SK-N-DZ (cell line): ENCODE data around the gene HERC6.
"Not testable (repeated sequence)": the region's sequence is repeated elsewhere in the genome, so short reads cannot be mapped to it uniquely, and the experiment has no call there.

Experiments used
- DNase-seq: peaks from one replicate; pipeline ENCODE4 v3.0.0-alpha.2; 2015; ENCODE audit warnings: low spot score

Gene HERC6

DNA sequence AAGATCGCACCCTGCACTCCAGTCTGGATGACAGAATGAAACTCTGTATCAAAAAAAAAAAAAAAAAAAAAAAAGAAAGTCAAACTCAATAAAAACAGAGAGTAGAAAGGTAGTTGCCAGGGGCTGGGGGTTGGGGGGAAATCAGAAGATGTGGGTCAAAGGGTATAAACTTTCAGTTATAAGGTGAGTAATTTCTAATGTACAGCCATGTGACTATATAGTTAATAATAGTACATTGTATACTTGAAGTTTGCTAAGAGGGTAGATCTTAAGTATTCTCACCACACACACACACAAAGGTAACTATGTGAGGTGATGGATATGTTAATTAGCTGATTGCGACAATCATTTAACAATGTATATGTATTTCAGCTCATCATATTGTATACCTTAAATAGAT is 11.5 kb downstream of the HERC6 start:
- DNase-seq = no peak

DNA sequence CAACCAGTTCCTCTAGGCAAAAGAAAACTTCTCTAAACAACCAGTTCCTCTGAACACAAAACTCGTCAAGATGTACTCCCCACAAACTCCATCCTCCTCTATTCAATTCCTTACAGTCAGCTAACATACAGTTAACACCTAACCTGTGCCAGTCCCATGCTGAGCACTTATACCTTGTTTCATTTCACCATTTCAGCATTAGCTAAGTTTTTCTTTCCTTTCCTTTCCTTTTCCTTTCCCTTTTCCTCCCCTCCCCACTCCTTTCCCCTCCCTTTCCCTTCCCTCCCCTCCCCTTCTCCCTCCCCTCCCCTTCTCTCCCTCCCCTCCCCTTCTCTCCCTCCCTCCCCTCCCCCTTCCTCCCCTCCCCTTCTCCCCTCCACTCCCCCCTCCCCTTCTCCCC is 13.1 kb downstream of the HERC6 start:
- no peak for DNase-seq

DNA sequence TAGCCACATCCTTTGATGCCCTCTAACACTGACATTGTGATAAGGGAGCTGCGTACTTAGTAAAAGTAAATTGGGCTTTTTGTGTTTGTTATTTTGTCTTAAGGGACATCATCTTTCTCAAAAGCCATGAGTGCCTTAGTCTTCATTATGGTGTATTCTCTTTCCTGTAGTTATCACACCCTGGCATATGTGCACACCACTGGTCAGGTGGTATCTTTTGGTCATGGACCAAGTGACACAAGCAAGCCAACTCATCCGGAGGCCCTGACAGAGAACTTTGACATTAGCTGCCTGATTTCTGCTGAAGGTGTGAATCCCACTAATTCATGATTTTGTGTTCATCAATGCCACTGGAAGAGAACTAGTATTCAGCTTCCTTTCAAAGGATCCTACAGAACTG is 18.0 kb downstream of the HERC6 start:
- no peak for DNase-seq

DNA sequence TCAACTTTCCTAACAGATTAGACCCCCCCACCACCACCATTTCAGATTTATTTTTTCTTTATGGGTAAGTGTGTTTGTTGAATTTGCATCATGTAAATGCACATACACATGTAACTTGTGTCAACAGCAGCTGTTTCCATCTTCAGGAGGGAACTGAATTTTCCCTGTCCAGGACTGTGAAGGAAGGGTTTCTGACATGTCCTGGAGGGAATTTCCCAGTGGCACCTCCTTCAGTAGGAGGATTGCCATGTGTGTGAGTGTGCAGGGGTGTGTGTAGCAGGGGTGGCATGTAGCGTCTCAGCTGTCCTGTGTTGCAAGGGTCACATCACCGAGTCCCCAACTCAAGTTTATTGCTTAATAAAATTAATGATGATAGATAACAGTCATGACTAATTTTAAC is 19.7 kb downstream of the HERC6 start:
- DNase-seq = no peak

DNA sequence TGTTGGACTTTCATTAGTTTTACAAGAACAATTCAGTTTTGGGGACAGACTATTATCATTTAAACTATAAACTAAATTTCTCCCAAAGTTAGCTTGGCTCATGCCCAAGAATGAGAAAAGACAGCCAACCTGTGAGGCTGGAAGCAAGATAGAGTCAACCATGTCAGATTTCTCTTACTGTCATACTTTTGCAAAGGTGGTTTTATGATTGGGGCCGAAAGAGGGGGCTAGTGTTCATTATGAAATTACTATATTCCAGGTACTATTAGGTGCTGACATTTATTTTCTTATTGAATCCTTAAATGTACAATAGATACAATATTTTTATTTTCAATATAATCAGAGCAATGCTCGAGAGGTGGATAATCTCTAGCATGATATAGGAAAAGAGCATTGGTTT is 30.6 kb downstream of the HERC6 start:
- DNase-seq = no peak

DNA sequence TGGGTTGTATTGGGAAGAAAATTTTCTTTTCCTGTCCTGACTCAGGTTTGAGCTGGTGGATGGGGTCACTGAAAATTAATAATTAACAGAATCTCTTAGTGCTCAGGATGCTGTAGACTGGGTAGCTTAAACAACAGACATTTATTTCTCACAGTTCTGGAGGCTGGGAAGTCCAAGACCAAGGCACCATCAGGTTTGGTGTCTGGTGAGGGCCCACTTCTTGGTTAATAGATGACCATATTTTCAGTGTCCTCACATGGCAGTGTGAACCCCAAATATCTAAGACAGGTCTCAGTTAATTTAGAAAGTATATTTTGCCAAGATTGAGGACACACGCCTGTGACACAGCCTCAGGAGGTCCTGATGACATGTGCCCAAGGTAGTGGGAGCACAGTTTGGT is 31.1 kb downstream of the HERC6 start:
- DNase-seq = no peak

DNA sequence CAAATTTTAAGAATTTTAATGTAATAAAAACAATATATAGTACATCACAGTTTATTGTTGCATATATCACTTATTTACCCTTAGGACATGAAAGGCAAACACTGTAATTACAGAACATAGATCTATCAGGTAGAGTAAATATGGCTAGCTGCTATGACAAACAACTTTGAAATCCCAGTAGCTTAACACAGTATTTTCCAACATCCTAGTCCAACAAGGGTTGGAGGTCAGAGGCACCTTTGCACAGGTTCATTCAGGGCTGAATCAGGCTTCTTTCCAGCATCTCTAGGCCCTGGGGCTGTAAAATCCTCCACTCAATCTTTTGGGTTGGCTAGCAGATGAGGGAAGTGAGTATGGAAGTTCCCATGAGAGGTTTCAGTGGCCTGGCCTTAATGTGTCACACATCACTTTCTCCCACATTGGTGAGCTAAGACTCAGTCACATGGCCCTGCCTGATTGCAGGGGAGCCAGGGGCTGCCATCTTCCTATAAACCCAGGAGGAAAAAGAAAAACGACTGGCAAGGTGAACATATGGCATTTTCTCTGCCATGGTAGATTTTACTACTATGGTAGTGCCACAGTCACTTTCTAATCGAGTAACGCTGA is 32.9 kb downstream of the HERC6 start:
- no peak for DNase-seq

DNA sequence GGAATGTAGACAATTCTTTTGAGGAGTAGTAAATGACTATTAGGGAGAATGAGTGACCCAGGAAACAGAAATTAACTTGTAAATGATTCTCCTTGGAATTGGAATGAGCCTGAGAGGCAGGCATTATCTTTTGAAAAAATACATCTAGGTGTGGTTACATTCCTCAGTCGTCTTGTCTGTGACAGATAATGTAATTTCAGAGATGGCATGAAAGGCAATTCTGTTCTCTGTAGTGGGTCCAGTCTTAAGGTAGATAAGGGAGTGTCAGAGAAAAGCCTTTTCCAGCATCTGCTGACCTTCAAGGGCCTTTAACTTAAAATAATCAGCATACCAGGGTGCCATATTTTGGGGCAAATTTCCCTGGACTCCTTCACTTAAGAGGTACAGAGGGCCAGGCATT is 35.1 kb downstream of the HERC6 start:
- no peak for DNase-seq

DNA sequence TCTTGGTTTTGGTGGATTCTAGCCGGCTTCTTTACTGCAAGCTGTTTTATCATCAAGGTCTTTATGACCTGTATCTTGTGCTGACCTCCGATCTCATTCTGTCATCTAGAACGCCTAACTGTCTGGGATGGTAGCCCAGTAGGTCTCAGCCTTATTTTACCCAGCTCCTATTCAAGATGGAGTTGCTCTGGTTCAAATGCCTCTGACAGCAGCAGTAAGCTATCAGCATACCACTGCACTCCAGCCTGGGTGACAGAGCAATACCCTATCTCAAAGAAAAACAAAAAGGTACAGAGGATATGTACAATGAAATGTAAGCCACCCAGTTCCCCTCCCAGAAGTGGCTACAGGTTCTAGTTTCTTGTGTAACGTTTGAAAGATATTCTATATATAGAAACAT is 36.1 kb downstream of the HERC6 start:
- no peak for DNase-seq

DNA sequence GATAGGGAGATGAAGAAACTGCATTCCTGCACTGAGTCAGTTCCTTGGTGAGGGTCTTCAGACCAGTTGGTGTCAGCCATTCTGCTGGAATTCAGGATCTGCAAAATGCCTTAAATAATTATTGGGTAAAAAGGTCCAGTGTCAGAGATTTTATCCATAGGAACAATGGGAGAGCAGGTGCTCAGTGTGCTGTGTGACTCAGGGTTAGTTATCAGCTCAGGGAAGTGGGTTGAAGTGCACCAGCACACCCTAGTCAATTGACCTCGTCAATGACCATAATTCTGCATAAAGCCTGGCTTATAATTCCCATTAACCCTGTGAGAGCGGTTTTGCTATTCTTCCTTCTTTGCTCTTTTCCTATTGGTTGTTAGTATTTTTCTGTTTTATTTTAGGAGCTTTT is 37.3 kb downstream of the HERC6 start:
- no peak for DNase-seq

DNA sequence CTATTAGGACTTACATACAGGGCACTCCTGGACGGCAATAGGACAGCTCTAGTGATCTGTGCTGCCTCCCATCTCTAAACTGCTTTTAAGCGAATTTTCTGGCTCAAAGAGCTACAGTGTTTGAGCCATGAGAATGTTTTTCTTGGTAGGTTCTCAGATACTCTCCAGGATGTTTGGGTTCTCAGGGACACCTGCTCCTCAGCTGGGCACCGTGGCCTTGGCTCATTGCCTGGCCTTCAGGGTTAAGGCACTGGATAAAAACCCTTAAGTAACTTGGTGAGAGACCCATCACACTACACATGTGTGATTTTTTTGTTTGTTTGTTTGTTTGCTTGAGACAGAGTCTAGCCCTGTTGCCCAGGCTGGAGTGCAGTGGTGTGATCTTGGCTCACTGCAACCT is 39.8 kb downstream of the HERC6 start:
- DNase-seq = no peak

DNA sequence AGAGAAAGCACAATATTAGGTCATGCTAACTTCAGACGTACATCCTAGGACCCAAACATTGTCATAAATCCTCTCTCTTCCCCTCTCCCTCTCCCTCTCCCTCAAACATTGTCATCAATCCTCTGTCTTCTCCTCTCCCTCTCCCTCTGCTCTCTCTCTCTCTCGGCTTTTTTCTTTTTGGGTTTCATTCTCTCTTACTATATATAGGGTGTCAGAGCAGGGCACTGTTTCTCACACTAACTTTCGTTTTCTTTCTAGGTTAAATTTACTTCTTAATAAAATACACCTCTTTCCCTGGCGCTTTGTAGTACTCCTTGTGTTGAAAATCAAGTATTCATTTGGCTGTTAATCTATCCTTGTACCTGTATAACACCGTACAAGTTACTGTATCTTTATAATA is 41.2 kb downstream of the HERC6 start:
- no peak for DNase-seq

DNA sequence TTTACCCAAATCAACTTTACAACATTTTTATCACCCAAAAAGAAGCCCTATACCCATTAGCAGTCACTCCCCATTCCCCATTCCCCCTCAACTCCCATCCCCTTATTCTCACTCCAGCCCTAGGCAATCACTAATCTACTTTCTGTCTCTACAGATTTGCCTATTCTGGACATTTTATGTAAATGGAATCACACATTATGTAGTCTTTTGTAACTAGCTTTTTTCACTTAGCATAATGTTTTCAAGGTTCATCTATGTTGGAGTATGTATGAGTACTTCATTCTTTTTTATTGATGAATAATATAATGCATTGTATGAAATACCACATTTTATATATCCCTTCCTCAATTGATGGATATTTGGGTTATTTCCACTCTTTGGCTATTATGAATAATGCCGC is 42.2 kb downstream of the HERC6 start:
- no peak for DNase-seq

DNA sequence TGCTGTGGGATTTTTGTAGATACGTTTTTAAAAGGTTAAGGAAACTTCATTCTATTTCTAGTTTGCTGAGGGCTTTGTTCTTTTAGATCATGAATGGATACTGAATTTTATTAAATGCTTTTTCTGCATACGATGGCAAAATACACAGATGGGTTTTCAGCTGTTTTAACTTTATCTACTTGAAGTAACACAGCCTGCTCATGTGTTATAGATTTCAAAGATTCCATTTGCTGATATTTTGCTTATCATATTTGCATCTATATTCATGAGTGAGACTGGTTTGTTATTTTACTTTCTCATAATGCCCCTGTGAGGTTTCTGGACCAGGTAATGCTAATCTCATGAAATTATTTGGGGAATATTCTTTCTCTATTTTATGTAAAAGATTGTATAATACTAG is 43.8 kb downstream of the HERC6 start:
- no peak for DNase-seq

DNA sequence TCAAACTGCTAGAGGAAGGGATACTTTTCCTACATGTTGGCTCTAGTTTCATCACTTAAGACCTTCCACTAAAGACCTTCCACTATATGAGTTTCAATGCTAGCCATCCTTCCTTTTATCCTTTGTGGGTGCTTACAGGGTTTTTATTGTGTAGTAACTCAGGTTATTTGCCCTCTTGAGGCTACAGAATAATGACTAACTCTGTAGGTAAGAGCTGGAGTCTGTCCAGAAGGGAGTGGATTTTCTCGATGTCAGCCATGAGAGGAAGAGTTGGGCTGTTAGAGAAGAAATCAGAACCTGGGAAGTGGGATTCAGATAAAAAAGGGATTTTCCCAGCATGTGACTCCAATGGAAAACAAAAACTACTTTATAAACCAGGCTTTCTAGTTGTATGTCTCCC is 50.7 kb downstream of the HERC6 start:
- DNase-seq = no peak

DNA sequence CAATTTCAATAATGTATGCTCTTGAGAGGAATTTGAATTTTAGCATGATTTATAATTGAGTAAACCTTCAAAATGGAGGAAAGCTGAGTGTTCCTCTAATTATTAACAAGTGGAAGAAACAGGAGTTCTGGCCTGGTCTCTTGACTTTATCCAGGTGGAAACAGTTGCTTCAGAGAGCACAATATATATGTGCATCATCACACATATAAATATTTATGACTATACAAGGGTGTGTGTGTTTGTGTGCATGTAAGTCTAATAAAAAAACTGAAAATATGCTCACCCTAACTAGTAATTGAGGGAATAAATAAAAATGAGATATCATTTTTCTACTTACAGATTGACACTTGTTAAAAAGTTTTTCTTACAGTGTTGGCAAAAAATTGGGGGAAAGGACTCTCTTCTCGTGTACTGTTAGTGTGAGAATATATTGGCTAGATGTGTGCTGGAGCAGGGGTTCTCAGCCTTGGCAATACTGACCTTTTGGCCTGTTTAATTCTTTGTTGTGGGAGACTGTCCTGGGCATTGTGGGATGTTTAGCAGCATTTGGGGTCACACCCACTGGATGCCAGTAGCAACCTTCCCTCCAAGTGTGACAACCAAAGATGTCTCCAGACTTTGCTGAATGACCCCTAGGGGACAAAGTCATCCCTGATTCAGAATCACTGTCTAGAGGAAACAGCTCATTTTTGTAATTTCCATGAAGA is 57.5 kb downstream of the HERC6 start:
- no peak for DNase-seq

DNA sequence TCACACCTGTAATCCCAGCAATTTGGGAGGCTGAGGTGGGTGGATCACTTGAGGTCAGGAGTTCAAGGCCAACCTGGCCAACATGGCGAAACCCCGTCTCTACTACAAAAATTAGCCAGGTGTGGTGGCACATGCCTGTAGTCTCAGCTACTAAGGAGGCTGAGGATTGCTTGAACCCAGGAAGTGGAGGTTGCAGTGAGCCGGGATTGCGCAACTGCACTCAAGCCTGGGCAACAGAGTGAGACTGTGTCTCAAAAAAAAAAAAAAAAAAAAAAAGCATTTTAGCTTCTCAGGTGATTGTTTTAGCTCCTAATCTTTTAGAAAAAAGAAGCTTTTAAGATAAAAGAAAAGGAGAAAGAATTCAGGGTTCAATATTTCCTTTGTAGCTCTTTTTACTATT is 59.2 kb downstream of the HERC6 start:
- not testable (repeated sequence) for DNase-seq

DNA sequence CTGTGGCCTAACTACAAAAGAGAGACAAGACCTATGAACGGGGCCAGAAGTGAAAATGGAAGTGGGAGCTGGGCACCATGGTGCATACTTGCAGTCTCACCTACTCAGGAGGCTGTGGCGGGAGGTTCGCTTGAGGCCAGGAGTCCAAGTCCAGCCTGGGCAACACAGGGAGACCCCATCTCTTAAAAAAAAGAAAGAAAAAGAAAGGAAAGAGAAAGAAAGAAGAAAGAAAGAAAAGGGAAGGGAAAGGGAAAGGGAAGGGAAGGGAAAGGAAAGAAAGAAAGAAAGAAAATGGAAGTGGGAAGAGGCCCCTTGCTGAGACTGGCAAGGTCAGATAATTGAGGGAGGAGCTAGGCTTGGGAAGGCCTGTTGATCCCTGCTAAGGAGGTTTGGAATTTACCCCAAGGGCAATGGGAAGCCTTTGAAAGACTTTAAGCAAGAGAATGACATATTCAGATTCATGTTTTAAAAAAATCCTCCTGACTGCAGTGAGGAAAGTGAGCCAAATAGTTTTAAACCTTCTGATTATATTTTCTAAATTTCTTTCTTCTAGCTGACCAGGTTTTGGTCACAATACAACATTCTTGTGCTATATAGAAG is 60.6 kb downstream of the HERC6 start:
- no peak for DNase-seq

DNA sequence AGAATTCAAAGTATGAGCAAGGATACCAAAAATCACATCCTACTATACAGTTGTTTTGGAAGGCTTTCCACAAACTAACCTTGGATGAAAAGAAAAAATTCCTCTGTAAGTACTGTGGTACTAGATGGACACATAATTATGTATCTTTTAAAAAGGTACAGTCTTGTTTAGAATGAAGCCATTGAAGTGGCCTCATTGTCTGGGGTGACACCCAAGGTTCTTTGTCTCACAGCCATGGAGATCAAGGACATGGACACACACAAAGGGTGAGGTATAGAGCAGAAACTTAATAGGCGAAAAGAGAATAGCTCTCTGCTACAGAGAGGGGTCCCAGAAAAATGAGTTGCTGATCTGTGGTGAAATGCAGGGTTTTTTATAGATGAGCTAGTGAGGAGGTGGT is 61.5 kb downstream of the HERC6 start:
- DNase-seq = no peak

DNA sequence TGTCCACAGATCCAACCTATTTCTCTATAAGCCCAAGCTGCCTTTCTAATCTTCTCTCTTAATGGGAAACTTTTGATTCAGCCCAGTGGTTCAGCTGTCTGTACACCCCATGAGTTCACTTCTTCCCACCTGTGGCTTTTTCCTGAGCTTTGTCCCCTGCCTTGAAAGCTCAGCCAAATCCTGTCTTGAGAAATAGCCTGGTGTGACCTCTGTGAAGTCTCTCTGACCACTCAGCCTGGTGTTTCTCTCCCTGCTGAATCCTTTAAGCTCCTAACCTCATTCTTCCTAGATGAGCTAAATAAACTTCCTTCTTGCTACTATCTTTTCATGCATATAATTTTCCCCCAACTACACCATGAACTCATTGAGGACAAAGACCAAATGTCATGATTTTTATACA is 63.0 kb downstream of the HERC6 start:
- DNase-seq = no peak

DNA sequence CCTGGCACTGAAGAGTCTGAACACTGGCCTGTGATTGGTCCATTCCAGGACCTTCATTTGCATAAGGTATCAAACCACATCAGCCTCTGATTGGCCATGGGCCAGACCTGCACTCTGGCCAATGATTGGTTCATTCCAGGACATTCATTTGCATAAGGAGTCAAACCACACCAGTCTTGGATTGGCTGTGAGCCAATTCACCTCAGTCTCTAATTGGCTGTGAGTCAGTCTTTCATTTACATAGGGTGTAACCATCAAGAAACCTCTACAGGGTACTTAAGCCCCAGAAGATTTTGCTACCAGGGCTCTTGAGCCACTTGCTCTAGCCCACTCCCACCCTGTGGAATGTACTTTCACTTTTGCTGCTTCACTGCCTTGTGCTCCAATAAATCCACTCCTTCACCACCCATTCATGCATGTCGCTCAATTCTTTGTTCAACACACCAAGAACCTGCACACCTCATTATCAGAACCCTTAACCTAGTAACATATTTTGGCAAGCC is 64.1 kb downstream of the HERC6 start:
- no peak for DNase-seq

DNA sequence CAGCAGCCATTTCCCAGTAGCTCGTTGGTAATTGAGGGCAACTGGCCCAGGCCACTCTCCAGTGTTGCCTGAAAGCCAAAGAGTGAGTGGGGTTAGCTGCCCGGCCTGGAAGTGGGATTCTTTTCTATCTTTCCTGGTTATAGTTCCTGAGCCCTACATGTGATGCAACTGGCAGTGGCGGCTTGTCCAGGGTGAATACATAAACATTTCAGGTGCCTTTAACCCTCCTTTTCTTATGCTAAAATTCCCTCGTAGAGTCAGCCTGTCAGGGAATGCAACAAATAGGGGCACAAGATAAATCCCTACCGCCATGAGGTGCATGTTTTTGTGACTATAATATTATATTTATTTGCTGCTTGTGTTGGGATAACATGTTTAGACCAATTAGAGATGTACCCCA is 64.8 kb downstream of the HERC6 start:
- DNase-seq = no peak

DNA sequence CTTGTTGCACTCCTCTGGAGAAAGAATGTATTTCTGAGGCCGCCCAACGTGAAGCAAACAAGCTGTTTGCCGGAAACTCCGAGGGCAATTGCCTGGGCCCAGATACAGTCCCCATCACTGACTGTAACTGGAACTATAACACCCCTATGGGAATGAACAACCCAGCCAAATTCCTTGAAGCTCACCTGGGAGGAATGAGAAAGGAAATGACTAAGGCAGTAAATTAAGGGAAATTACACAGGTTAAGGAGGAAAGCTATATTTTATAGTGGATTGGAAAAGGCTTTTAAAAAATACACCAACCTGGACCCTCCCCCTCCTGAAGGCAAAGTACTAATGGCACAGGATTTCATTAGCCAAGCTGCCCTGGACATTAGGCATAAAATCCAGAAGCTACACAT is 66.6 kb downstream of the HERC6 start:
- no peak for DNase-seq
